ENCODE results near the gene DHCR24. TPM values are rescaled to one million over a fixed set of nuclear protein-coding genes. Genes with fewer than 3 reads are reported as not detected.

The DHCR24 gene
- total and polyA plus RNA-seq, 2 of the 13 experiments (the other 11 are each of a cell fraction or from before 2014, with no cell fraction given), result 374 to 448 TPM

DNA sequence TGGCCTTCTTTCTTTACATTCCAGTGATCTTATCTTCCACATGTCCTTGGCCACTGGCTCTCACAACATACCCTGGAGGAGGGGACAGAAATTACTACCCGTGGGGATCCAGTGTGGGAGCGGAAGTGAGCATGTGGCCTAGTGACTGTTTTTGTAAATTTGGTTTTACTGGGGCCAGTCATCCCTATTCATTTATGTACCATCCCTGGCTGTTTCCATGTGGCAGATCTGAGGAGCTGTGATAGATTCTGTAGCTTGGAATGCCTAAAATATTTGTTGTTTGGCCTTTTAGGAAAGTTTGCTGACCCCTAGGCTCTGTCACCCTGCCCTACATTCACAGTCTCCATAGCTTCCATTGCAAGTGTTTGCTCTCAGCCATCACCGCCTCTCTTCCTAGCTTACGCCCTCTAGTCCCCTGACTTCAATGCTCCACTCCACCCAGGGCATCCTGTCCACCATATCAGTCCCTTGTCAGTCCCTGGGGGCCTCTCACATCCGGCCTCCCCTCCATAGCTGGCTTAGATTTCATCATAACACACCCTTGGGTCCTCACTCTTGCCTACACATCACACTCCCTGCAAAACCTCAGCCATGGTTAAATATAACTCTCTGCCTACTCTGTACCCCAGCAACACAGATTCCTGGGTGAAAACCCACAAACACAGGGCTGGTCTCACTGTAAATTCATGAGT lies 25.8 kb downstream of the DHCR24 start (continued):
- TF ChIP-seq, protein P1, sequence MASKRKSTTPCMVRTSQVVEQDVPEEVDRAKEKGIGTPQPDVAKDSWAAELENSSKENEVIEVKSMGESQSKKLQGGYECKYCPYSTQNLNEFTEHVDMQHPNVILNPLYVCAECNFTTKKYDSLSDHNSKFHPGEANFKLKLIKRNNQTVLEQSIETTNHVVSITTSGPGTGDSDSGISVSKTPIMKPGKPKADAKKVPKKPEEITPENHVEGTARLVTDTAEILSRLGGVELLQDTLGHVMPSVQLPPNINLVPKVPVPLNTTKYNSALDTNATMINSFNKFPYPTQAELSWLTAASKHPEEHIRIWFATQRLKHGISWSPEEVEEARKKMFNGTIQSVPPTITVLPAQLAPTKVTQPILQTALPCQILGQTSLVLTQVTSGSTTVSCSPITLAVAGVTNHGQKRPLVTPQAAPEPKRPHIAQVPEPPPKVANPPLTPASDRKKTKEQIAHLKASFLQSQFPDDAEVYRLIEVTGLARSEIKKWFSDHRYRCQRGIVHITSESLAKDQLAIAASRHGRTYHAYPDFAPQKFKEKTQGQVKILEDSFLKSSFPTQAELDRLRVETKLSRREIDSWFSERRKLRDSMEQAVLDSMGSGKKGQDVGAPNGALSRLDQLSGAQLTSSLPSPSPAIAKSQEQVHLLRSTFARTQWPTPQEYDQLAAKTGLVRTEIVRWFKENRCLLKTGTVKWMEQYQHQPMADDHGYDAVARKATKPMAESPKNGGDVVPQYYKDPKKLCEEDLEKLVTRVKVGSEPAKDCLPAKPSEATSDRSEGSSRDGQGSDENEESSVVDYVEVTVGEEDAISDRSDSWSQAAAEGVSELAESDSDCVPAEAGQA (IDR thresholded peaks at IDR 0.05; ENCODE audit: low read depth), result peak; percentile 49; the same call in 1 of the 2 replicates
- TF ChIP-seq, protein P1 (CRISPR knock-in tag; IDR thresholded peaks at IDR 0.05; ENCODE audit: borderline replicate concordance), result no peak
- TF ChIP-seq SMAD3 (CRISPR knock-in tag; IDR thresholded peaks at IDR 0.05) (peak; percentile 56; the same call in 1 of the 2 replicates), U2AF1 (optimal IDR thresholded peaks at IDR 0.05; ENCODE audit: low read depth, low read length) (no peak), ERF (CRISPR knock-in tag; IDR thresholded peaks at IDR 0.05) (peak; percentile 84)
- TF ChIP-seq, protein P2, sequence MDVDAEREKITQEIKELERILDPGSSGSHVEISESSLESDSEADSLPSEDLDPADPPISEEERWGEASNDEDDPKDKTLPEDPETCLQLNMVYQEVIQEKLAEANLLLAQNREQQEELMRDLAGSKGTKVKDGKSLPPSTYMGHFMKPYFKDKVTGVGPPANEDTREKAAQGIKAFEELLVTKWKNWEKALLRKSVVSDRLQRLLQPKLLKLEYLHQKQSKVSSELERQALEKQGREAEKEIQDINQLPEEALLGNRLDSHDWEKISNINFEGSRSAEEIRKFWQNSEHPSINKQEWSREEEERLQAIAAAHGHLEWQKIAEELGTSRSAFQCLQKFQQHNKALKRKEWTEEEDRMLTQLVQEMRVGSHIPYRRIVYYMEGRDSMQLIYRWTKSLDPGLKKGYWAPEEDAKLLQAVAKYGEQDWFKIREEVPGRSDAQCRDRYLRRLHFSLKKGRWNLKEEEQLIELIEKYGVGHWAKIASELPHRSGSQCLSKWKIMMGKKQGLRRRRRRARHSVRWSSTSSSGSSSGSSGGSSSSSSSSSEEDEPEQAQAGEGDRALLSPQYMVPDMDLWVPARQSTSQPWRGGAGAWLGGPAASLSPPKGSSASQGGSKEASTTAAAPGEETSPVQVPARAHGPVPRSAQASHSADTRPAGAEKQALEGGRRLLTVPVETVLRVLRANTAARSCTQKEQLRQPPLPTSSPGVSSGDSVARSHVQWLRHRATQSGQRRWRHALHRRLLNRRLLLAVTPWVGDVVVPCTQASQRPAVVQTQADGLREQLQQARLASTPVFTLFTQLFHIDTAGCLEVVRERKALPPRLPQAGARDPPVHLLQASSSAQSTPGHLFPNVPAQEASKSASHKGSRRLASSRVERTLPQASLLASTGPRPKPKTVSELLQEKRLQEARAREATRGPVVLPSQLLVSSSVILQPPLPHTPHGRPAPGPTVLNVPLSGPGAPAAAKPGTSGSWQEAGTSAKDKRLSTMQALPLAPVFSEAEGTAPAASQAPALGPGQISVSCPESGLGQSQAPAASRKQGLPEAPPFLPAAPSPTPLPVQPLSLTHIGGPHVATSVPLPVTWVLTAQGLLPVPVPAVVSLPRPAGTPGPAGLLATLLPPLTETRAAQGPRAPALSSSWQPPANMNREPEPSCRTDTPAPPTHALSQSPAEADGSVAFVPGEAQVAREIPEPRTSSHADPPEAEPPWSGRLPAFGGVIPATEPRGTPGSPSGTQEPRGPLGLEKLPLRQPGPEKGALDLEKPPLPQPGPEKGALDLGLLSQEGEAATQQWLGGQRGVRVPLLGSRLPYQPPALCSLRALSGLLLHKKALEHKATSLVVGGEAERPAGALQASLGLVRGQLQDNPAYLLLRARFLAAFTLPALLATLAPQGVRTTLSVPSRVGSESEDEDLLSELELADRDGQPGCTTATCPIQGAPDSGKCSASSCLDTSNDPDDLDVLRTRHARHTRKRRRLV (CRISPR knock-in tag; IDR thresholded peaks at IDR 0.05), result 0 out of 2 replicates have a peak, but pooled peaks have one; percentile 45
- TF ChIP-seq, protein P3, sequence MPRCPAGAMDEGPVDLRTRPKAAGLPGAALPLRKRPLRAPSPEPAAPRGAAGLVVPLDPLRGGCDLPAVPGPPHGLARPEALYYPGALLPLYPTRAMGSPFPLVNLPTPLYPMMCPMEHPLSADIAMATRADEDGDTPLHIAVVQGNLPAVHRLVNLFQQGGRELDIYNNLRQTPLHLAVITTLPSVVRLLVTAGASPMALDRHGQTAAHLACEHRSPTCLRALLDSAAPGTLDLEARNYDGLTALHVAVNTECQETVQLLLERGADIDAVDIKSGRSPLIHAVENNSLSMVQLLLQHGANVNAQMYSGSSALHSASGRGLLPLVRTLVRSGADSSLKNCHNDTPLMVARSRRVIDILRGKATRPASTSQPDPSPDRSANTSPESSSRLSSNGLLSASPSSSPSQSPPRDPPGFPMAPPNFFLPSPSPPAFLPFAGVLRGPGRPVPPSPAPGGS (CRISPR knock-in tag; IDR thresholded peaks at IDR 0.05), result peak; percentile 62; the same call in 1 of the 2 replicates
- TF ChIP-seq, protein P4, sequence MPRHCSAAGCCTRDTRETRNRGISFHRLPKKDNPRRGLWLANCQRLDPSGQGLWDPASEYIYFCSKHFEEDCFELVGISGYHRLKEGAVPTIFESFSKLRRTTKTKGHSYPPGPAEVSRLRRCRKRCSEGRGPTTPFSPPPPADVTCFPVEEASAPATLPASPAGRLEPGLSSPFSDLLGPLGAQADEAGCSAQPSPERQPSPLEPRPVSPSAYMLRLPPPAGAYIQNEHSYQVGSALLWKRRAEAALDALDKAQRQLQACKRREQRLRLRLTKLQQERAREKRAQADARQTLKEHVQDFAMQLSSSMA (CRISPR knock-in tag; IDR thresholded peaks at IDR 0.05), result 0 out of 2 replicates have a peak, but pooled peaks have one; percentile 49

Data from HepG2 (cell line).